ENCODE data around the gene B4GALNT2. TPM values are rescaled to one million over a fixed set of nuclear protein-coding genes. Genes with fewer than 3 reads are reported as not detected.

The B4GALNT2 gene
- total RNA-seq, 1 experiment from 2014 or later: 0.29 TPM

GRCh38 chr17:49223517-49224197 lies 91.1 kb downstream of the B4GALNT2 start:
- H3K27me3 ChIP-seq (ENCODE audit: low read length): peaks cover 24% of the 10 kb centered on the region
- peak overlapping the region; percentile 36; the same call in 1 of the 2 replicates for H3K4me3 ChIP-seq (ENCODE audit: low read length)
- ATAC-seq (peak; percentile 47), DNase-seq (peak; percentile 60)
- CTCF ChIA-PET: no interaction called here
- H3K79me2 ChIP-seq (ENCODE audit: low read length): no peaks in the 10 kb centered on the region
- H4K20me1 ChIP-seq (ENCODE audit: low read length): no peaks in the 10 kb centered on the region
- H3K9ac ChIP-seq (ENCODE audit: low read length): no peak overlapping the region
- no peak overlapping the region for H3K27ac ChIP-seq (ENCODE audit: low read length)
- no TSS peak for BruUV-seq (replicated peaks)
- peak overlapping the region; percentile 55 for H3K4me2 ChIP-seq (ENCODE audit: low read length)
- no peaks in the 10 kb centered on the region for H3F3A ChIP-seq (ENCODE audit: low read length, unreplicated experiment)
- TF ChIP-seq CTCF (conservative IDR thresholded peaks at IDR 0.05; ENCODE audit: low read depth, low read length): peak; percentile 95
- TF ChIP-seq EZH2phosphoT487 (IDR thresholded peaks at IDR 0.05; ENCODE audit: borderline replicate concordance, low read length): no peak
- no peaks in the 10 kb centered on the region for H3K9me3 ChIP-seq (ENCODE audit: low read length)
- H3K9me2 ChIP-seq (replicated peaks; ENCODE audit: low read length): no peaks in the 10 kb centered on the region
- peaks cover 4% of the 10 kb centered on the region; the same call in 1 of the 2 replicates for H3K4me1 ChIP-seq (ENCODE audit: insufficient read depth, low read length)
- H2AFZ ChIP-seq (ENCODE audit: low read length): peak overlapping the region; percentile 20; the same call in 1 of the 2 replicates
- POLR2A ChIA-PET (ENCODE audit: unreplicated experiment): no interaction called here
- intact Hi-C loops (cut with micrococcal nuclease): no loop called here
- H3K36me3 ChIP-seq (ENCODE audit: low read depth, low read length): no peaks in the 10 kb centered on the region

GRCh38 chr17:49224198-49224996 lies 91.8 kb downstream of the B4GALNT2 start:
- no peak overlapping the region for H2AFZ ChIP-seq (ENCODE audit: low read length)
- no peaks in the 10 kb centered on the region for H3F3A ChIP-seq (ENCODE audit: low read length, unreplicated experiment)
- CTCF ChIA-PET: no interaction called here
- peaks cover 24% of the 10 kb centered on the region for H3K27me3 ChIP-seq (ENCODE audit: low read length)
- POLR2A ChIA-PET (ENCODE audit: unreplicated experiment): no interaction called here
- no peak for ATAC-seq
- no TSS peak for BruUV-seq (replicated peaks)
- peaks cover 4% of the 10 kb centered on the region; the same call in 1 of the 2 replicates for H3K4me1 ChIP-seq (ENCODE audit: insufficient read depth, low read length)
- peak overlapping the region; percentile 55 for H3K4me2 ChIP-seq (ENCODE audit: low read length)
- no peak overlapping the region for H3K9ac ChIP-seq (ENCODE audit: low read length)
- H3K9me3 ChIP-seq (ENCODE audit: low read length): no peaks in the 10 kb centered on the region
- TF ChIP-seq EZH2 (IDR thresholded peaks at IDR 0.05; ENCODE audit: low read length, unreplicated experiment) (peak; percentile 73), EZH2phosphoT487 (IDR thresholded peaks at IDR 0.05; ENCODE audit: borderline replicate concordance, low read length) (no peak)
- no peaks in the 10 kb centered on the region for H4K20me1 ChIP-seq (ENCODE audit: low read length)
- no peak for DNase-seq
- H3K36me3 ChIP-seq (ENCODE audit: low read depth, low read length): no peaks in the 10 kb centered on the region
- intact Hi-C loops (cut with micrococcal nuclease): no loop called here
- H3K27ac ChIP-seq (ENCODE audit: low read length): no peak overlapping the region
- H3K9me2 ChIP-seq (replicated peaks; ENCODE audit: low read length): no peaks in the 10 kb centered on the region
- H3K4me3 ChIP-seq (ENCODE audit: low read length): peak overlapping the region; percentile 36; the same call in 1 of the 2 replicates
- no peaks in the 10 kb centered on the region for H3K79me2 ChIP-seq (ENCODE audit: low read length)

GRCh38 chr17:49224997-49225337 lies 92.4 kb downstream of the B4GALNT2 start:
- H3K4me1 ChIP-seq (ENCODE audit: insufficient read depth, low read length): peaks cover 4% of the 10 kb centered on the region; the same call in 1 of the 2 replicates
- H3K4me2 ChIP-seq (ENCODE audit: low read length): no peak overlapping the region

More at GRCh38 chr17:49224997-49225337, 92.4 kb downstream of the B4GALNT2 start:
- H3K27ac ChIP-seq (ENCODE audit: low read length): no peak overlapping the region
- no peak for DNase-seq
- ChIA-PET POLR2A (ENCODE audit: unreplicated experiment) (no interaction called here), CTCF (no interaction called here)
- H3K79me2 ChIP-seq (ENCODE audit: low read length): no peaks in the 10 kb centered on the region
- TF ChIP-seq EZH2 (IDR thresholded peaks at IDR 0.05; ENCODE audit: low read length, unreplicated experiment) (no peak), EZH2phosphoT487 (IDR thresholded peaks at IDR 0.05; ENCODE audit: borderline replicate concordance, low read length) (no peak), CTCF (conservative IDR thresholded peaks at IDR 0.05; ENCODE audit: low read depth, low read length) (no peak)
- H2AFZ ChIP-seq (ENCODE audit: low read length): no peak overlapping the region
- H3F3A ChIP-seq (ENCODE audit: low read length, unreplicated experiment): no peaks in the 10 kb centered on the region
- no peak for ATAC-seq
- peaks cover 24% of the 10 kb centered on the region for H3K27me3 ChIP-seq (ENCODE audit: low read length)
- H3K9ac ChIP-seq (ENCODE audit: low read length): no peak overlapping the region
- no TSS peak for BruUV-seq (replicated peaks)
- H3K9me2 ChIP-seq (replicated peaks; ENCODE audit: low read length): no peaks in the 10 kb centered on the region
- intact Hi-C loops (cut with micrococcal nuclease): no loop called here
- H4K20me1 ChIP-seq (ENCODE audit: low read length): no peaks in the 10 kb centered on the region
- H3K9me3 ChIP-seq (ENCODE audit: low read length): no peaks in the 10 kb centered on the region
- no peak overlapping the region for H3K4me3 ChIP-seq (ENCODE audit: low read length)
- no peaks in the 10 kb centered on the region for H3K36me3 ChIP-seq (ENCODE audit: low read depth, low read length)

Measured in PC-3 (cell line).